ENCODE data around the gene ZNF672. TPM values are rescaled to one million over a fixed set of nuclear protein-coding genes. Genes with fewer than 3 reads are reported as not detected.

Gene ZNF672
- total and polyA plus RNA-seq, 2 of the 13 experiments (the other 11 are each of a cell fraction or from before 2014, with no cell fraction given): 17.2 to 22.9 TPM

DNA sequence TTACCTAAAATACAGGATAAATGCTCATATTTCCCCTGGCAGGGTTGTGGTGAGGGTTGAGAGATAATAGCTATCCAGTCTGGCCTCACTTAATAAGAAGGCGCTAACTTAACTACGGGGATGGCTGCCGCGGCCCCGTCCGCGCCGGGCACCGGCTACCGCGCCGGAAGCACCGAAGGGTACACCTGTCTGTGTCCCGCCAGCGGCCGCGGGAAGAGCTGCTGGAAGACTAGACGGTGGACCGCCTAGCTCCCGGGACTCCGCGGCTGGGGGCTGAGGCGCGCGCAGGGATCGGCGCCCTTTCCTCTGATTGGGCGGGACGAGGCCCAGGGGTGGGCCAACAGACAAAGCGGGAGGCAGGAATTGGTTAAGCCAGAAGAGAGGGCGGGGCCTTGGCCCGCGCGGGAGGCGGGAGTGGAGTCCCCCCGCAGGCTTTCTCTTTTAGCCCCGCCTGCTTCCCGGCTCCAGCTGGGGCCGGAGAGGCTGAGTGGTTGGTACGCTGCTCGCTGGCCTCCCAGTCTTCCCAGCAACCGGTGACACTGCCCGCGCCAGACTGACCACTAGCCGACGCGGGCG is at the start of gene ZNF672 (continued):
- TF ChIP-seq, protein P1, sequence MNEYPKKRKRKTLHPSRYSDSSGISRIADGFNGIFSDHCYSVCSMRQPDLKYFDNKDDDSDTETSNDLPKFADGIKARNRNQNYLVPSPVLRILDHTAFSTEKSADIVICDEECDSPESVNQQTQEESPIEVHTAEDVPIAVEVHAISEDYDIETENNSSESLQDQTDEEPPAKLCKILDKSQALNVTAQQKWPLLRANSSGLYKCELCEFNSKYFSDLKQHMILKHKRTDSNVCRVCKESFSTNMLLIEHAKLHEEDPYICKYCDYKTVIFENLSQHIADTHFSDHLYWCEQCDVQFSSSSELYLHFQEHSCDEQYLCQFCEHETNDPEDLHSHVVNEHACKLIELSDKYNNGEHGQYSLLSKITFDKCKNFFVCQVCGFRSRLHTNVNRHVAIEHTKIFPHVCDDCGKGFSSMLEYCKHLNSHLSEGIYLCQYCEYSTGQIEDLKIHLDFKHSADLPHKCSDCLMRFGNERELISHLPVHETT (CRISPR knock-in tag; conservative IDR thresholded peaks at IDR 0.05): peak; percentile 76
- TF ChIP-seq PCBP1 (IDR thresholded peaks at IDR 0.05; ENCODE audit: borderline replicate concordance, low read depth, low read length): no peak
- no peak for TF ChIP-seq IKZF1 (IDR thresholded peaks at IDR 0.05)
- peak; percentile 80 for TF ChIP-seq POLR2AphosphoS5 (IDR thresholded peaks at IDR 0.05; ENCODE audit: low read depth, low read length)
- no peak for TF ChIP-seq TP53 (CRISPR knock-in tag; conservative IDR thresholded peaks at IDR 0.05)
- TF ChIP-seq, protein P2, sequence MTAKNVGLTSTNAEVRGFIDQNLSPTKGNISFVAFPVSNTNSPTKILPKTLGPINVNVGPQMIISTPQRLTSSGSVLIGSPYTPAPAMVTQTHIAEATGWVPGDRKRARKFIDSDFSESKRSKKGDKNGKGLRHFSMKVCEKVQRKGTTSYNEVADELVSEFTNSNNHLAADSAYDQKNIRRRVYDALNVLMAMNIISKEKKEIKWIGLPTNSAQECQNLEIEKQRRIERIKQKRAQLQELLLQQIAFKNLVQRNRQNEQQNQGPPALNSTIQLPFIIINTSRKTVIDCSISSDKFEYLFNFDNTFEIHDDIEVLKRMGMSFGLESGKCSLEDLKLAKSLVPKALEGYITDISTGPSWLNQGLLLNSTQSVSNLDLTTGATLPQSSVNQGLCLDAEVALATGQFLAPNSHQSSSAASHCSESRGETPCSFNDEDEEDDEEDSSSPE (CRISPR knock-in tag; IDR thresholded peaks at IDR 0.05): peak; percentile 95
- no peak for TF ChIP-seq ELF3 (CRISPR knock-in tag; IDR thresholded peaks at IDR 0.05)
- 0 out of 2 replicates have a peak, but pooled peaks have one; percentile 2 for TF ChIP-seq HNF1B (CRISPR knock-in tag; IDR thresholded peaks at IDR 0.05)
- TF ChIP-seq KLF13 (CRISPR knock-in tag; IDR thresholded peaks at IDR 0.05): no peak
- no peak for TF ChIP-seq USF2 (IDR thresholded peaks at IDR 0.05; ENCODE audit: low read depth, low read length)
- TF ChIP-seq USF2 (CRISPR knock-in tag; IDR thresholded peaks at IDR 0.05; ENCODE audit: borderline replicate concordance): 0 out of 2 replicates have a peak, but pooled peaks have one; percentile 17
- TF ChIP-seq MIER3 (CRISPR knock-in tag; IDR thresholded peaks at IDR 0.05; ENCODE audit: borderline replicate concordance): no peak
- TF ChIP-seq KDM3A (CRISPR knock-in tag; IDR thresholded peaks at IDR 0.05; ENCODE audit: low read depth): peak; percentile 5; the same call in 1 of the 2 replicates
- TF ChIP-seq ZNF430 (CRISPR knock-in tag; IDR thresholded peaks at IDR 0.05): peak; percentile 88
- peak; percentile 13; the same call in 1 of the 2 replicates for TF ChIP-seq ZNF451 (CRISPR knock-in tag; IDR thresholded peaks at IDR 0.05)
- TF ChIP-seq KLF6 (CRISPR knock-in tag; IDR thresholded peaks at IDR 0.05): peak; percentile 53; the same call in 1 of the 2 replicates
- TF ChIP-seq SIN3A (IDR thresholded peaks at IDR 0.05; ENCODE audit: borderline replicate concordance, low read depth, low read length): peak; percentile 67; the same call in 1 of the 2 replicates
- no peak for TF ChIP-seq ARID3A (IDR thresholded peaks at IDR 0.05; ENCODE audit: low read depth, low read length)
- TF ChIP-seq ATF1 (CRISPR knock-in tag; IDR thresholded peaks at IDR 0.05): 0 out of 2 replicates have a peak, but pooled peaks have one; percentile 8
- no peak for TF ChIP-seq MBNL3 (CRISPR knock-in tag; conservative IDR thresholded peaks at IDR 0.05)

Measured in HepG2 (cell line).